Vagina (tissue), 2 donors: ENCODE data around the gene CUEDC1.

Experiments
- POLR2A ChIP-seq, 2 donors: fragments of 450-650 bp; IDR thresholded peaks; one replicate each; pipeline ENCODE4 v1.6.1; 2017; ENCODE audit warnings: antibody characterized with exemption in 2 of 2, mild to moderate bottlenecking in 2 of 2, moderate library complexity in 2 of 2
- POLR2AphosphoS5 ChIP-seq, 2 donors: sonication (generic); formaldehyde crosslinking; IDR thresholded peaks; one replicate each; pipeline ENCODE4 v1.9.0; 2017; ENCODE audit warnings: antibody characterized with exemption in 2 of 2, mild to moderate bottlenecking in 2 of 2, low read depth in 1 of 2; ENCODE audit not compliant: insufficient read depth in 1 of 2
- TF ChIP-seq, protein P1 (sequence below), 3 experiments: fragments of 450-650 bp in 2 of 3; fragments of 200-600 bp in 1 of 3; sonication (generic) in 1 of 3; IDR thresholded peaks; one replicate each; pipeline ENCODE4 v1.5.1; 2017 to 2019; ENCODE audit warnings: antibody characterized with exemption in 3 of 3, mild to moderate bottlenecking in 2 of 3, moderate library complexity in 2 of 3

DNA sequence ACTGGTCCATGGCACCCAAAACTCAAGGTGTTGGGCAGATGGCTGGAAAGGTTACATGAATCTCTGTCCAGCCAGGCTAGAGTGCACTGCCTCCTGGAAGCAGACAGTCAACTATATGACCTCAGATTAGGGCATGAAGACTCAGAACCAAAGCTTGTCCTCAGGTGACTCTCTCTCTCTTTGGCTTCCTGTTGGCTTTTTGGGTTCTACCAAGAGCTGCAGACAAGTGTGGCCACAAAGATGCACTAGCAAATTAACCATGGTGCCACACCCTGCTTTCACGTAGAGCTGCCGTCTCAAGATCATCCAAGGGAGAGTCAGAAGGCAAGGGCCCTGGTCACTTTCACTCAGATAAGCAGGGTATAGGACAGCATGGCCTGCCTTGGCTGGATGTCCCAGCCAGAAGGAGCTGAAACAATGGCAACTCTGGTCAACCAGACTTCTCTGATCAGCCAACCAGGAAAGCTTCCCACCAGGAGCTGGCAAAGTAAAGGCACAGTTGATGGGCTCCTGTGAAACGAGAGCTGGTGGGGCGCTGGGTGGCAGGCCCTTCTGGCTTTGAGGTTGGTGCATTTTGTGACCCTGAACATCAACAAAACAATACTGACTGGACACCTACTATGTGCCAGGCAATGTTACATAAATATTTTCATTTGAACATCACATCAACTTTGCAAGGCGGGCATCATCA lies 31.9 kb downstream of the CUEDC1 start:
- TF ChIP-seq, protein P1, sequence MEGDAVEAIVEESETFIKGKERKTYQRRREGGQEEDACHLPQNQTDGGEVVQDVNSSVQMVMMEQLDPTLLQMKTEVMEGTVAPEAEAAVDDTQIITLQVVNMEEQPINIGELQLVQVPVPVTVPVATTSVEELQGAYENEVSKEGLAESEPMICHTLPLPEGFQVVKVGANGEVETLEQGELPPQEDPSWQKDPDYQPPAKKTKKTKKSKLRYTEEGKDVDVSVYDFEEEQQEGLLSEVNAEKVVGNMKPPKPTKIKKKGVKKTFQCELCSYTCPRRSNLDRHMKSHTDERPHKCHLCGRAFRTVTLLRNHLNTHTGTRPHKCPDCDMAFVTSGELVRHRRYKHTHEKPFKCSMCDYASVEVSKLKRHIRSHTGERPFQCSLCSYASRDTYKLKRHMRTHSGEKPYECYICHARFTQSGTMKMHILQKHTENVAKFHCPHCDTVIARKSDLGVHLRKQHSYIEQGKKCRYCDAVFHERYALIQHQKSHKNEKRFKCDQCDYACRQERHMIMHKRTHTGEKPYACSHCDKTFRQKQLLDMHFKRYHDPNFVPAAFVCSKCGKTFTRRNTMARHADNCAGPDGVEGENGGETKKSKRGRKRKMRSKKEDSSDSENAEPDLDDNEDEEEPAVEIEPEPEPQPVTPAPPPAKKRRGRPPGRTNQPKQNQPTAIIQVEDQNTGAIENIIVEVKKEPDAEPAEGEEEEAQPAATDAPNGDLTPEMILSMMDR (IDR thresholded peaks at IDR 0.05): no peak
- TF ChIP-seq POLR2AphosphoS5 (IDR thresholded peaks at IDR 0.05; ENCODE audit: insufficient read depth in 1 of 2, low read depth in 1 of 2) (no peak), POLR2A (IDR thresholded peaks at IDR 0.05) (no peak)
